SU-DHL-6 (cell line): ENCODE measurements around the gene DNAAF8.

Experiments used
- H2AFZ ChIP-seq: fragments of 200-600 bp; sonication (generic); 2 replicates; pipeline ENCODE4 v1.6.1; 2014; ENCODE audit warnings: low read depth, mild to moderate bottlenecking, moderate library complexity, mixed read lengths, antibody characterized with exemption, low read length; ENCODE audit not compliant: severe bottlenecking
- H3F3A ChIP-seq: fragments of 200-600 bp; shearing (Covaris generic); 2 replicates; pipeline ENCODE4 v1.6.0; 2016; ENCODE audit warnings: antibody characterized with exemption, mild to moderate bottlenecking; ENCODE audit not compliant: insufficient read depth
- H3K27ac ChIP-seq: fragments of 200-600 bp; sonication (generic); 2 replicates; pipeline ENCODE4 v1.5.1; 2016; ENCODE audit warnings: low read depth, mild to moderate bottlenecking, low read length, moderate library complexity, mixed read lengths
- H3K27me3 ChIP-seq: fragments of 200-600 bp; sonication (generic), shearing (Covaris generic); 2 replicates; pipeline ENCODE4 v1.6.0; 2014; ENCODE audit warnings: mild to moderate bottlenecking, low read length
- H3K36me3 ChIP-seq: fragments of 200-600 bp; sonication (generic); 2 replicates; pipeline ENCODE4 v1.6.1; 2014; ENCODE audit warnings: mild to moderate bottlenecking, low read length, mixed read lengths
- H3K4me2 ChIP-seq: fragments of 300-600, 200-600 bp; shearing (Covaris generic), sonication (generic); 2 replicates; pipeline ENCODE4 v1.6.0; 2014; ENCODE audit warnings: low read length, low read depth, mild to moderate bottlenecking; ENCODE audit not compliant: poor library complexity, severe bottlenecking
- H3K4me3 ChIP-seq: fragments of 200-600 bp; sonication (generic); 2 replicates; pipeline ENCODE4 v1.5.1; 2014; ENCODE audit warnings: antibody characterized with exemption, low read length, mild to moderate bottlenecking, mixed read lengths; ENCODE audit not compliant: insufficient read depth, poor library complexity, severe bottlenecking
- H3K79me2 ChIP-seq: fragments of 200-600 bp; sonication (generic); 2 replicates; pipeline ENCODE4 v1.6.1; 2014; ENCODE audit warnings: mild to moderate bottlenecking, low read length, moderate library complexity; ENCODE audit not compliant: insufficient read depth
- H3K9ac ChIP-seq: fragments of 200-600 bp; sonication (generic); 2 replicates; pipeline ENCODE4 v1.7.0; 2014; ENCODE audit warnings: mild to moderate bottlenecking, low read length
- H3K9me2 ChIP-seq: fragments of 200-600 bp; sonication (generic); replicated peaks from 2 replicates; pipeline ENCODE4 v1.6.1; 2014; ENCODE audit warnings: low read length; ENCODE audit not compliant: insufficient read depth
- H3K9me3 ChIP-seq: fragments of 200-600 bp; sonication (generic); 2 replicates; pipeline ENCODE4 v1.6.1; 2014; ENCODE audit warnings: low read length, mixed read lengths; ENCODE audit not compliant: insufficient read depth
- H4K20me1 ChIP-seq: fragments of 200-600 bp; sonication (generic); 2 replicates; pipeline ENCODE4 v1.6.1; 2014; ENCODE audit warnings: low read depth, mild to moderate bottlenecking, antibody characterized with exemption, low read length, moderate library complexity, mixed read lengths
- EZH2phosphoT487 ChIP-seq: fragments of 200-600 bp; sonication (generic), shearing (Covaris generic); conservative IDR thresholded peaks from 2 replicates; pipeline ENCODE4 v1.6.1; 2018; ENCODE audit warnings: mild to moderate bottlenecking, antibody characterized with exemption, low read length, moderate library complexity, mixed read lengths
- TF ChIP-seq, protein P1 (sequence below): fragments of 200-600 bp; sonication (generic); IDR thresholded peaks from one replicate; pipeline ENCODE4 v1.5.1; 2017; ENCODE audit warnings: antibody characterized with exemption, mild to moderate bottlenecking, low read length, moderate library complexity; ENCODE audit not compliant: insufficient read depth, poor library complexity, severe bottlenecking

The DNAAF8 gene

DNA sequence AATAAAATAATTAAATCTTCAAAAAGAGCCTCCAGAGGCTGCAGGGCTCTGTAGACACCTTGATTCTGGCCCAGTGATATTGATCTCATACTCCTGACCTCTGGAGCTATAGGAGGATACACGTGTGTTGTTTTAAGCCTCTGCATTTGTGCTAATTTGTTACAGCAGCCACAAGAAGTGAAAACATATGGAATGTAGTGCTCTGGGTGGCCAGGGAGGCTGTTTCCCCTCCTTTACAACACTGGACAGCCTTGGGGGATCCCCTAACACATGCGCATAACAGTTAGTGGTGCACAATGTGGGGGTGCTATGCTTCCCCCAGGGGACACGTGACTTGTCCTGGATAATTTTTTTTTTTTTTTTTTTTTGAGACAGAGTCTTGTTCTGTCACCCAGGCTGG, 37.3 kb downstream of the DNAAF8 start:
- no peaks in the 10 kb centered on the region for H3K79me2 ChIP-seq
- no peak overlapping the region for H3K9ac ChIP-seq
- TF ChIP-seq, protein P1, sequence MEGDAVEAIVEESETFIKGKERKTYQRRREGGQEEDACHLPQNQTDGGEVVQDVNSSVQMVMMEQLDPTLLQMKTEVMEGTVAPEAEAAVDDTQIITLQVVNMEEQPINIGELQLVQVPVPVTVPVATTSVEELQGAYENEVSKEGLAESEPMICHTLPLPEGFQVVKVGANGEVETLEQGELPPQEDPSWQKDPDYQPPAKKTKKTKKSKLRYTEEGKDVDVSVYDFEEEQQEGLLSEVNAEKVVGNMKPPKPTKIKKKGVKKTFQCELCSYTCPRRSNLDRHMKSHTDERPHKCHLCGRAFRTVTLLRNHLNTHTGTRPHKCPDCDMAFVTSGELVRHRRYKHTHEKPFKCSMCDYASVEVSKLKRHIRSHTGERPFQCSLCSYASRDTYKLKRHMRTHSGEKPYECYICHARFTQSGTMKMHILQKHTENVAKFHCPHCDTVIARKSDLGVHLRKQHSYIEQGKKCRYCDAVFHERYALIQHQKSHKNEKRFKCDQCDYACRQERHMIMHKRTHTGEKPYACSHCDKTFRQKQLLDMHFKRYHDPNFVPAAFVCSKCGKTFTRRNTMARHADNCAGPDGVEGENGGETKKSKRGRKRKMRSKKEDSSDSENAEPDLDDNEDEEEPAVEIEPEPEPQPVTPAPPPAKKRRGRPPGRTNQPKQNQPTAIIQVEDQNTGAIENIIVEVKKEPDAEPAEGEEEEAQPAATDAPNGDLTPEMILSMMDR: no peak
- TF ChIP-seq EZH2phosphoT487: no peak
- no peaks in the 10 kb centered on the region for H4K20me1 ChIP-seq
- H3K36me3 ChIP-seq: no peaks in the 10 kb centered on the region
- no peaks in the 10 kb centered on the region for H3K9me3 ChIP-seq
- peaks cover 24% of the 10 kb centered on the region for H3F3A ChIP-seq
- H3K27me3 ChIP-seq: no peaks in the 10 kb centered on the region
- no peak overlapping the region for H3K4me2 ChIP-seq
- no peak overlapping the region for H3K27ac ChIP-seq
- no peak overlapping the region for H3K4me3 ChIP-seq
- no peak overlapping the region for H2AFZ ChIP-seq
- H3K9me2 ChIP-seq: no peaks in the 10 kb centered on the region

DNA sequence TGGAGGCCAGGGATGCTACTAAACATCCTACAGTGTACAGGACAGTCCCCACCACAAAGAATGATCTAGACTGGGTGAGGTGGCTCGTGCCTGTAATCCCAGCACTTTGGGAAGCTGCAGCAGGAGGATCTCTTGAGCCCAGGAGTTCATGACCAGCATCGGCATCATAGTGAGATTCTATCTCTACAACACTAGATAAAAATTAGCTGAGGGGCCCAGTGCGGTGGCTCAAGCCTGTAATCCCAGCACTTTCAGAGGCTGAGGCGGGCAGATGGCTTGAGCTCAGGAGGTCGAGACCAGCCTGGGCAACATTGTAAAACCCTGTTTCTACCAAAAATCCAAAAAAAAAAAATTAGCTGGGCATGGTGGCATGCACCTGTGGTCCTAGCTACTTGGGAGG, 38.0 kb downstream of the DNAAF8 start:
- H4K20me1 ChIP-seq: no peaks in the 10 kb centered on the region
- H3K79me2 ChIP-seq: no peaks in the 10 kb centered on the region
- no peaks in the 10 kb centered on the region for H3K9me2 ChIP-seq
- no peaks in the 10 kb centered on the region for H3K36me3 ChIP-seq
- no peaks in the 10 kb centered on the region for H3K9me3 ChIP-seq
- no peak overlapping the region for H3K4me2 ChIP-seq
- peaks cover 24% of the 10 kb centered on the region for H3F3A ChIP-seq
- no peak overlapping the region for H3K27ac ChIP-seq
- H3K9ac ChIP-seq: no peak overlapping the region
- no peaks in the 10 kb centered on the region for H3K27me3 ChIP-seq
- H3K4me3 ChIP-seq: no peak overlapping the region
- no peak for TF ChIP-seq EZH2phosphoT487
- TF ChIP-seq, protein P1: no peak
- H2AFZ ChIP-seq: no peak overlapping the region

DNA sequence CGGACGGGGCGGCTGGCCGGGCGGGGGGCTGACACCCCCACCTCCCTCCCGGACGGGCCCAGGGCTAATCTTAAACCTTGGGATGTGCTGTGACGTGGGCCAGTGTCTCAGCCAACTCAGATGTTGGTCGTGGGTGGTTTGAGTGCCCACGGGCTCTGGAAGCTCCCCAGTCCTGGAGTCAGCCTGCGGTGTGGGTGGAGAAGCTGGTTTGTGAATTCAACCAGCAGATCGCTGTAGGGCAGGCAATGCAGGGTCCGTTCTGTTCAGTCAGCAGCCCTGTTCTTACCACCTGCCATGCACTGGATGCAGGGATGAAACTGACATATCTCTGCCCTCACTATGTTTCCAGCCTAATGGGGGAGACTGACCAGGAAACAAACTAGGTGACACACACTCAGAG, 40.7 kb downstream of the DNAAF8 start:
- Histone ChIP-seq H3K9ac (no peak overlapping the region), H3K9me2 (no peaks in the 10 kb centered on the region), H3K4me2 (no peak overlapping the region), H3K36me3 (no peaks in the 10 kb centered on the region), H3K27ac (no peak overlapping the region), H3K9me3 (no peaks in the 10 kb centered on the region), H3K4me3 (no peak overlapping the region), H3K27me3 (no peaks in the 10 kb centered on the region), H3K79me2 (no peaks in the 10 kb centered on the region), H4K20me1 (no peaks in the 10 kb centered on the region), H2AFZ (no peak overlapping the region), H3F3A (peaks cover under 1% of the 10 kb centered on the region; the same call in 1 of the 2 replicates)
- TF ChIP-seq EZH2phosphoT487: no peak
- TF ChIP-seq, protein P1: no peak
